SKM-1 treated with dmso at 0.1 percent for 144 hours (cell line): ENCODE results near the gene RAMACL.
"Not testable (repeated sequence)": the region's sequence is repeated elsewhere in the genome, so short reads cannot be mapped to it uniquely, and the experiment has no call there.

Experiments
- DNase-seq: peaks from one replicate; lab custom pipeline; 2025; ENCODE audit not compliant: unreplicated experiment; lab: John Stamatoyannopoulos, UW

Gene RAMACL

GRCh38 chr6:166586424-166587156, at the start of gene RAMACL:
Gene RAMACL, minus strand, starts transcription at chr6:166586678. Its CDS starts 201 bp downstream, at chr6:166586477.
- peak; percentile 4 for DNase-seq

DNA sequence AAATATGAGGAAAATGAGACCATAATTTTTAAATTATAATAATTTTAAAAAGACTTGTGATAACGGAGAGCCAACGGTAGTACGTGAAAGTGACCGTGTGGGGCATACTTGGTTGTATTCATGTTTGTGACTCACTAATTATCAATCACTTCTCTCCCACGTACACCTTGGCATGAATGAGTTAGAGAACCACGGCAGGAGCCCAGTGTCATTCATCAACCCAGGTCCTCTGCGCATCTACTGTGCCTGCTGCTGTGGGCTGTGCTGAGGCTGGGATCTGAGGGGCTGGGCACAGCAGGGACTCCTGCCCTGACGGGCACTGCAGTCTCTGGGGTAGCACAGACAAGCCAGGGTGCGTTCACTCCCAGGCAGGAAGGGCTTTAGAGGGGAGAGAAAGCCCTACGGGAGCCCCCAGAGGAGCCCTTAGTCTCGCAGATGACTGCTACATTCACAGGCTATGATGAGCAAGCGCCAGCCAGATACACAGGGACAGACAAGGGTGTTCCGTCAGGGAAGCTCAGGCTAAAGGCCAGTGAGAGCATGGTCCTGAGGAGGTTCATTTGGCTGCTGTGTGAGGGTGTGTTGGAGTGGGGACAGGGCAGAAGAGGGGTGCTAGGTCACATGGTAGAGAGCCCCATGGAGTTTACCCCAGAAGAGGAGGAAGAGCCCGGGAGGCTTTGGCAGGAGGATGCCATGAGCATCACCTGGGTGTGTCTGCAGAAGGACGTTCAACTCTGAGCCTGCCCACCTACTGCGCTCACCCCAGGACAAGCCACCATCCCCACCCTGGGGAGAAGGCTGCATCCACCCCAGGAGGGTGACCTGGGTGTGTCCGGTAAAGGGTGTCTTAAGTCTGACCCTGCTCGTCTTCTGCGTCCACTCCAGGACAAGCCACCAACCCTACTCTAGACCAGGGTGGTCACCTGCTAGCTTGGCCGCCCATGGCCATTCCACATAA, 48.8 kb upstream of the RAMACL start:
- no peak for DNase-seq

GRCh38 chr6:166634581-166634980, 48.1 kb upstream of the RAMACL start:
- DNase-seq: not testable (repeated sequence)

- peak; percentile 20 for DNase-seq
These were observed 47.5 kb upstream of the RAMACL start for GRCh38 chr6:166633732-166634535.

GRCh38 chr6:166632731-166633130, 46.3 kb upstream of the RAMACL start:
- no peak for DNase-seq

- no peak for DNase-seq
These were observed 44.0 kb upstream of the RAMACL start for GRCh38 chr6:166630462-166630861.

DNA sequence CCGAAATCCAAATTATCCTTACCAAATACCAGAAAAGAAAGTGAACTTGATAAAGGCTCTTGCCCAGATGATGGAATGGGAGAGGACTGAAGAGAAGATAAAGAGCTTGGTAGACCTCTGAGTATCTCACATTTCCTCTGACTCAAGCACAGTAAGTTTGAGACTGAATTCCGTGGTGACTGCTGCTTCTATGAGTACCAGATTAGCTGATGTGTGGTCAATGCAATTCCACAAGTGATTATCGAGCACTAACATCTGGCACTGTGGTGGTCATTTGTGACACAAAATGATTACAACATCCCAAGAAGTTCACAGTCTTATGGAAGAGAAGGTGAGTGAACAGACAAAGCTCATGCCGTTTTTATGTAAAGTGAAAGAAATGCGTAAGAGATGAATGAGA, 43.1 kb upstream of the RAMACL start:
- no peak for DNase-seq

GRCh38 chr6:166627875-166628801, 41.7 kb upstream of the RAMACL start:
- DNase-seq: no peak

GRCh38 chr6:166627033-166627874, 40.8 kb upstream of the RAMACL start, which contains the start of gene RPS6KA2:
Gene RPS6KA2, minus strand, starts transcription at chr6:166627251. Its CDS starts 232 bp downstream, at chr6:166627019.
- peak; percentile 97 for DNase-seq

DNA sequence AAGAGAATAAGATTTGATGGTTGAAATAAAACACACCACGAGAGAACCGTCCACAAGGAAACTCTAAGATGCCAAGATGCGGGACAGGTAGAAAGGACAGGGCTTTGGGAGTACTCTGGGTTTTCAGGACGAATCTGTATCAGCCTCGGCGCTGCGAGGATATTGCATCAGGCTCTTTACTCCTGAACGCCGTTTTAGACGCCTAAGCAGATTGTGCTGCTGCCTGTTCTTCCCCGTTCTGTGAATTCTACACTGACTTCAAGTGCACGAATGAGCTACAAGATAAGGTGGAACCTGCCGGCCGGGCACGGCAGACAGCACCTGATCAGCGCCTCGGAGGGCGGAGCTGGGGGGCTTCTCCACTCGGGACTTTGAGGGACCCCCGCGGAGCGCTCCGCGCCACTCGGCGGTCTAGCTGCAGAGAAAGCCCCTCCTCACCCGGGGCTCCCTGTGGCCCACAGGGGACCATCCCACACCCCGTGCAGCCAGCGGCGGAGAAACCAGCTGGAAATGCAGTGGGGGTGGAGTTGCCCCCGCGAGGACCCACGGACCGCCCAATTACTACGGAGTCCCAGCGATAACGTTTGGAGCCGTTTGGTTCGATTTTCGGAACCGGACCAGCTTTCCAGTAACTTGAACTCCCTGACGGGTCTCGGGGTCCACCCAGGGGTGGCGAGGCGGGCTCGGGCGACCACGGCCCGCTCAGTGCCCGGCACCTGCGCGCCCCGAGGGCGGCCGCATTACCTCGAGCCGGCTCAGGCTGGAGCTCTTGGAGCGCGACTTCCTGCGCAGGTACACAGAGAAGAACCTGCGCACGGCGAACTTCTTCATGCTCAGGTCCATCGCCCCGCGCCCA, 39.9 kb upstream of the RAMACL start:
- peak; percentile 6 for DNase-seq

- DNase-seq: no peak
These were observed 38.9 kb upstream of the RAMACL start for GRCh38 chr6:166625356-166625755.

- DNase-seq: peak; percentile 49
These were observed 37.8 kb upstream of the RAMACL start for GRCh38 chr6:166624275-166624674.

- no peak for DNase-seq
These were observed 36.8 kb upstream of the RAMACL start for GRCh38 chr6:166623318-166623717.

DNA sequence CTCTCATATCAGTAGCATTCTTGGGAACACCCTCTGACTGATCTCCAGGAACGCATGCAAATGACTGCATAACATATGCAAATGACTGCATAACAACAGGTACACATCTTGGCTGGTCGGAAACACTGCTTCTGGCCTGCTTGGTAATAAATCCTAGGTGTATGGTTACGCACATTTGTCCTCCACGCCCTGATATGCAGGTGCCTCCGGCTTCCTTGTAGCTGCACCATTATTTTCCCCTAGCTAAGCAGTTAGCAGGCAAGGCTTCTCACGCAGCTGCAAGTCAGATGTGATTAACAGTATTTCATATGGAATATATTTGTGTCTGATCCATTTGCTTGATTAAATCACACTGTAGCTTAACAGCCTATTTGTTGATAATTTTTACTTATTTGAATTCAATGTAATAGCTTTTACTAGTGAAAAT, 34.6 kb upstream of the RAMACL start:
- DNase-seq: no peak

- no peak for DNase-seq
These were observed 34.1 kb upstream of the RAMACL start for GRCh38 chr6:166620478-166621113.

- no peak for DNase-seq
These were observed 33.4 kb upstream of the RAMACL start for GRCh38 chr6:166619912-166620311.

DNA sequence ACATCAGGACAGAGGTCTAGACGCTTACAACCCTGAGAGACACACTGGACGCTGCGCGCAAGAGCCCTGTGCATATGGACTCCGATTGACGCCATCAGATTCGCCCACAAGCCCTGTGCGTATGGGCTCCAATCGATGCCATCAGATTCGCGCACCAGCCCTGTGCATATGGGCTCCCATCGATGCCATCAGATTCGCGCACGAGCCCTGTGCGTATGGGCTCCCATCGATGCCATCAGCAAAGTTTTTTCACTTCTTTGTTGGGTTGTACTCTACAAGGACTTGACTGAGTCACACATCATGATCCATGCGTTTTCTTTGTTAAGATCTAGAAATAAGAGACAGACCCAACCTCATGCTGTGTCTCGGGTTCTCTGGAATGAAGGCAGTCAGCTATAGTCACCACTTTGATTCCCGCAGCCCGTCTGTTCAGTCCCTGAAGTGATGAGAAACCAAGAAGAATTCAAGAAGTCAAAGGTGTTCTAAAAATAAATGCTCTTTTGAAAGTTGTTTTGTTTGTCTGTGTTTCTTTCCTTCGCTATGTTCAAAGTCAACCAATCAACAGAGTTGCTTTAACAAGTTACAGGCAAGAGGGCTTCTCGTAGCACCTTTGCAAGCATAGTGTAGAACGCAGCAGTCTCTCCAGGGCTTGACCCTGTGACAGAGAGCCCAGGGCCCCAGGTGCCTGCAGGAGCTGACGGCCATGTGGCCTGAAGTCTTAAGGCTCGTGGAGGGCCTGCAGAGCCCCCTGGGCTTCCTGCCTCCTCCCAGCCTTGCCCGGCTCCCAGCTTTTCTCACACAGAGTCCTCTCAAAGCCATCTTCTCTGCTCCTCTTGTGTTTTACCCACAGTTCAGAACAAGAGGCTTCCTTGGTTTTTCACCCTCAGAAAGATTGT, 32.6 kb upstream of the RAMACL start:
- DNase-seq: no peak
